ENCODE data around the gene GPI.

GPI gene

GRCh38 chr19:34405892-34406660 lies 41.1 kb downstream of the GPI start:
- H3K4me3 ChIP-seq (ENCODE audit: low read depth, low read length), result no peak overlapping the region
- TF ChIP-seq CTCF (IDR thresholded peaks at IDR 0.05; ENCODE audit: low read depth, low read length) (no peak), MAX (IDR thresholded peaks at IDR 0.05; ENCODE audit: low read depth, low read length) (no peak), MYC (IDR thresholded peaks at IDR 0.05; ENCODE audit: low read depth, low read length) (no peak), POLR2A (IDR thresholded peaks at IDR 0.05; ENCODE audit: extremely low read depth, insufficient read length) (no peak)
- no peak for DNase-seq (ENCODE audit: low read depth)

- TF ChIP-seq POLR2A (IDR thresholded peaks at IDR 0.05; ENCODE audit: extremely low read depth, insufficient read length), result no peak
- no peak for TF ChIP-seq MYC (IDR thresholded peaks at IDR 0.05; ENCODE audit: low read depth, low read length)
- TF ChIP-seq MAX (IDR thresholded peaks at IDR 0.05; ENCODE audit: low read depth, low read length), result no peak
- TF ChIP-seq CTCF (IDR thresholded peaks at IDR 0.05; ENCODE audit: low read depth, low read length), result no peak
- no peak for DNase-seq (ENCODE audit: low read depth)
- no peak overlapping the region for H3K4me3 ChIP-seq (ENCODE audit: low read depth, low read length)
Measured at GRCh38 chr19:34408411-34408810, 43.4 kb downstream of the GPI start.

- no peak overlapping the region for H3K4me3 ChIP-seq (ENCODE audit: low read depth, low read length)
- DNase-seq (ENCODE audit: low read depth), result no peak
- TF ChIP-seq MYC (IDR thresholded peaks at IDR 0.05; ENCODE audit: low read depth, low read length), result no peak
- TF ChIP-seq CTCF (IDR thresholded peaks at IDR 0.05; ENCODE audit: low read depth, low read length), result no peak
- TF ChIP-seq POLR2A (IDR thresholded peaks at IDR 0.05; ENCODE audit: extremely low read depth, insufficient read length), result no peak
- TF ChIP-seq MAX (IDR thresholded peaks at IDR 0.05; ENCODE audit: low read depth, low read length), result no peak
Measured at GRCh38 chr19:34409189-34410164, 44.5 kb downstream of the GPI start.

GRCh38 chr19:34411216-34411615 lies 46.2 kb downstream of the GPI start:
- H3K4me3 ChIP-seq (ENCODE audit: low read depth, low read length), result no peak overlapping the region
- TF ChIP-seq POLR2A (IDR thresholded peaks at IDR 0.05; ENCODE audit: extremely low read depth, insufficient read length), result no peak
- no peak for TF ChIP-seq MAX (IDR thresholded peaks at IDR 0.05; ENCODE audit: low read depth, low read length)
- TF ChIP-seq CTCF (IDR thresholded peaks at IDR 0.05; ENCODE audit: low read depth, low read length), result no peak
- no peak for TF ChIP-seq MYC (IDR thresholded peaks at IDR 0.05; ENCODE audit: low read depth, low read length)
- no peak for DNase-seq (ENCODE audit: low read depth)

- no peak for TF ChIP-seq POLR2A (IDR thresholded peaks at IDR 0.05; ENCODE audit: extremely low read depth, insufficient read length)
- TF ChIP-seq CTCF (IDR thresholded peaks at IDR 0.05; ENCODE audit: low read depth, low read length), result no peak
- DNase-seq (ENCODE audit: low read depth), result no peak
Measured at GRCh38 chr19:34416021-34416545, 51.1 kb downstream of the GPI start.

More at GRCh38 chr19:34416021-34416545, 51.1 kb downstream of the GPI start:
- no peak overlapping the region for H3K4me3 ChIP-seq (ENCODE audit: low read depth, low read length)
